ENCODE measurements around the gene MVK.

MVK gene

DNA sequence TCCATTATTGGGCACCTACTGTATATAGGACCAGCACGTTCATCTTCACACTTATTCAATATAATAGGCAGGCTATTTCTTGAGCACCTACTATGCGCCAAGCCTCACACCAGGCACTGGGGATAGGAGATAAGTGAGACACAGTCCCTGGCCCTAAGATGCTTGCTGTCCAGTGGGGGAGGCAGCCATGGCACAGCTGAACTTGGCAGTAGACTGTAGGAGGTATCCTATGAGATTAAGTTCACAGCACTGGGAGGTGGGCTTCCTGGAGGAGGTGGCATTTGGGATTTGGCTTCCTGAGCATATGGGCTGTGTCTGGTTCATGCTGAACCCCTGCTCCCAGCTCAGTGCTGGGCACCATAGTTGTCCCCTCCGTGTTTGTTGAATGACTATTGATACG is 65.1 kb downstream of the MVK start:
- POLR2A ChIA-PET, result no interaction called here
- CTCF ChIA-PET, result no interaction called here
- DNase-seq (ENCODE audit: extremely low spot score), result no peak
- no peak for TF ChIP-seq FOXA1 (IDR thresholded peaks at IDR 0.05)
- no peak for TF ChIP-seq ARNT (IDR thresholded peaks at IDR 0.05)
- no peak for TF ChIP-seq CTBP1 (IDR thresholded peaks at IDR 0.05; ENCODE audit: borderline replicate concordance)
- TF ChIP-seq, protein P1, sequence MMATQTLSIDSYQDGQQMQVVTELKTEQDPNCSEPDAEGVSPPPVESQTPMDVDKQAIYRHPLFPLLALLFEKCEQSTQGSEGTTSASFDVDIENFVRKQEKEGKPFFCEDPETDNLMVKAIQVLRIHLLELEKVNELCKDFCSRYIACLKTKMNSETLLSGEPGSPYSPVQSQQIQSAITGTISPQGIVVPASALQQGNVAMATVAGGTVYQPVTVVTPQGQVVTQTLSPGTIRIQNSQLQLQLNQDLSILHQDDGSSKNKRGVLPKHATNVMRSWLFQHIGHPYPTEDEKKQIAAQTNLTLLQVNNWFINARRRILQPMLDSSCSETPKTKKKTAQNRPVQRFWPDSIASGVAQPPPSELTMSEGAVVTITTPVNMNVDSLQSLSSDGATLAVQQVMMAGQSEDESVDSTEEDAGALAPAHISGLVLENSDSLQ (IDR thresholded peaks at IDR 0.05), result no peak
- no peak for TF ChIP-seq ZNF384 (IDR thresholded peaks at IDR 0.05)
- no peak for TF ChIP-seq FOXK2 (IDR thresholded peaks at IDR 0.05)
- TF ChIP-seq LEF1 (IDR thresholded peaks at IDR 0.05; ENCODE audit: borderline replicate concordance), result no peak
- no peak for TF ChIP-seq FOXM1 (IDR thresholded peaks at IDR 0.05; ENCODE audit: borderline replicate concordance)
- no peak for TF ChIP-seq BHLHE40 (IDR thresholded peaks at IDR 0.05; ENCODE audit: borderline replicate concordance)
- TF ChIP-seq HDGF (IDR thresholded peaks at IDR 0.05; ENCODE audit: borderline replicate concordance), result no peak
- no peak for TF ChIP-seq TARDBP (IDR thresholded peaks at IDR 0.05)
- TF ChIP-seq SUZ12 (IDR thresholded peaks at IDR 0.05), result no peak
- TF ChIP-seq L3MBTL2 (conservative IDR thresholded peaks at IDR 0.05), result no peak
- TF ChIP-seq NFRKB (IDR thresholded peaks at IDR 0.05), result no peak
- no peak for TF ChIP-seq SP1 (IDR thresholded peaks at IDR 0.05)

DNA sequence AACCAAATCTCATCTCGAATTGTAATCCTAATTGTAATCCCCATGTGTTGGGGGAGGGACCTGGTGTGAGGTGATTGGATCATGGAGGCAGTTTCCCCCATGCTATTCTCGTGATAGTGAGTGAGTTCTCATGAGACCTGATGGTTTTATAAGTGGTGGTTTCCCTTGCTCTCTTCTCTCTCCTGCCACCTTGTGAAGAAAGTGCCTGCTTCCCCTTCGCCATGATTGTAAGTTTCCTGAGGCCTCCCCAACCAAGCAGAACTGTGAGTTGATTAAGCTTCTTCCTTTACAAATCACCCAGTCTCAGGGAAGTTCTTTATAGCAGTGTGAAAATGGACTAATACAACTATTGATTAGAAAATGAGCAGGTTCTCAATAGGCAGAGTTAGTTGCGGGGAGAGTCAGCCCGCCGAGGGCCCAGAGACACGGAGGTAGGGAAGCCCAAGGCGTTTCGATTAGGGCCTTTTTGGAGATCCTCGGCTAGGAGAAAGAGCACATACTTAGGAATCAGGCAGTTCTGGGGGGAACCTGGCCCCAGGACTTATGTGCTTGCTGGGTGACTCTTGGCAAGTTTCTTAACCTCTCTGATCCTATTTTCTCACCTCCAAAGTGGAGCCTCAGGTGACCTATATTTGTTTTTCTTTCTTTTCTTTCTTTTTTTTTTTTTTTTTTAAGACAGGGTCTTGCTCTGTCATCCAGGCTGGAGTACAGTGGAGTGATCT is 65.7 kb downstream of the MVK start:
- ChIA-PET POLR2A (no interaction called here), CTCF (interaction anchor here (0.6 kb wide), 1 partner anchor 21 kb away, joined by 4 read pairs; no protein-coding TSS in a partner anchor)
- no peak for DNase-seq (ENCODE audit: extremely low spot score)
- TF ChIP-seq SP1 (IDR thresholded peaks at IDR 0.05) (no peak), CTBP1 (IDR thresholded peaks at IDR 0.05; ENCODE audit: borderline replicate concordance) (no peak), NFRKB (IDR thresholded peaks at IDR 0.05) (no peak)

DNA sequence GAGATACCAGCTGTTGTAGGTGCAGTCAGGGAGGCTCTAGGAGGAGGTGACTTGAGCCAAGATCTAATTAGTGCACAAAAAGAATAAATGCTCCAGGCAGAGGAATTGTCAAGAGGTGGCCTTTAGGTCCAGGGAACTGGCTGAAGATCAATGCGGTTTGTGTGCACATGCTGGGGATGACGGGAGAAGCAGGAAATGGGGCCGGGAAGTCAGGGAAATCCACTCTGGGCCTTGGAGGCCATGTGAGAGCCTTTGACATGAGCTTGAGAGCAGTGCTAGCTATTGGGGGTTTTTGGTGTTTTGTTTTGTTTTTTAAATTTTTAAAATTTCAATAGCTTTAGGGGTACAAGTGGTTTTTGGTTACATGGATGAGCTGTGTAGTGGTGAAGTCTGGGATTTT is 67.4 kb downstream of the MVK start:
- no peak for DNase-seq (ENCODE audit: extremely low spot score)
- CTCF ChIA-PET, result no interaction called here
- TF ChIP-seq NFRKB (IDR thresholded peaks at IDR 0.05) (no peak), FOXA1 (IDR thresholded peaks at IDR 0.05) (no peak), HDGF (IDR thresholded peaks at IDR 0.05; ENCODE audit: borderline replicate concordance) (no peak), CTBP1 (IDR thresholded peaks at IDR 0.05; ENCODE audit: borderline replicate concordance) (no peak), ELF4 (IDR thresholded peaks at IDR 0.05) (no peak), L3MBTL2 (conservative IDR thresholded peaks at IDR 0.05) (no peak), ZNF384 (IDR thresholded peaks at IDR 0.05) (no peak), ARNT (IDR thresholded peaks at IDR 0.05) (no peak), SUZ12 (IDR thresholded peaks at IDR 0.05) (no peak), BHLHE40 (IDR thresholded peaks at IDR 0.05; ENCODE audit: borderline replicate concordance) (no peak)
- POLR2A ChIA-PET, result no interaction called here

DNA sequence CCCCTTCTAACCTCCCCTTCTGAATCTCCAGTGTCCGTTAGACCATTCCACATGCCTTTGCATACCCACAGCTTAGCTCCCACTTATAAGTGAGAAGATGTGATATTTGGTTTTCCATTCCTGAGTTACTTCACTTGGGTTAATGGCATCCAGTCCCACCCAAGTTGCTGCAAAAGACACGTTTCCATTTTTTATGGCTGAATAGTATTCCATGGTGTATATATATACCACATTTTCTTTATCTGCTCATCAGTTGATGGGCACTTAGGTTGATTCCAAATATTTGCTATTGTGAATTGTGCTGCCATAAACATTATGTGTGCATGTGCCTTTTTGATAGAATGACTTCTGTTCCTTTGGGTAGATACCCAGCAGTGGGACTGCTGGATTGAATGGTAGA is 67.8 kb downstream of the MVK start:
- CTCF ChIA-PET, result interaction anchor here (0.6 kb wide), 1 partner anchor 192 kb away, joined by 4 read pairs; no protein-coding TSS in a partner anchor
- DNase-seq (ENCODE audit: extremely low spot score), result no peak
- no peak for TF ChIP-seq L3MBTL2 (conservative IDR thresholded peaks at IDR 0.05)
- no peak for TF ChIP-seq ZNF384 (IDR thresholded peaks at IDR 0.05)
- no peak for TF ChIP-seq BHLHE40 (IDR thresholded peaks at IDR 0.05; ENCODE audit: borderline replicate concordance)
- no peak for TF ChIP-seq SUZ12 (IDR thresholded peaks at IDR 0.05)
- no peak for TF ChIP-seq NFRKB (IDR thresholded peaks at IDR 0.05)
- TF ChIP-seq FOXK2 (IDR thresholded peaks at IDR 0.05), result no peak
- POLR2A ChIA-PET, result no interaction called here

DNA sequence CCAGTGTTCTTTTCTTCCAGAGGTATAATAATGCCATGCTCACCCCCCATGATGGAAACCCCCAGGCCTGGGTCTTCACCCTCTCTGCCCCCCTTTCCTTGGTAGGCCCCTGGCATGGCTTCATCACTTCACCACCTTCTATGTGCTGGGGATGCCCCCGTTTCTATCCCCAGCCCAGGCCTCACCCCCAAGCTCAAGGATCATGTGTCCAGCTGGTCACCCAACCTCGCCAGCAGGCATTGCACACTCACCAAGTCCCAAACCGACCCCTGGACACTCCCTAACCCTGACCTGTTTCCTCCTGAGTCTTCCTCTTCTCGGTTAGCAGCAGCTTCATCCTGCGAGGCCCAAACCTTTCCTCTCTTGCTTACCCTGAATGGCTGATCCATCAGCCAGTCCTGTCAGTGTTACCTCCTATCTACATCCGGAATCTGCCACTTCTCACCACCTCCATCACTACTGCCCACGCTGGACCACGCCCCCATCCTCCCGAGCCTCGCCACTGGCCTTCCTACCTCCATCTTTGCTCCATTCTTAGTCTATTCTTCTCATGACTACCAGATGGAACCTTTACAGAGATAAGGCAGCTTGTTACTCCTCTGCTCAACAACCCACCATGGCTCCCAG is 69.0 kb downstream of the MVK start:
- TF ChIP-seq SUZ12 (IDR thresholded peaks at IDR 0.05) (no peak), HDGF (IDR thresholded peaks at IDR 0.05; ENCODE audit: borderline replicate concordance) (no peak), TARDBP (IDR thresholded peaks at IDR 0.05) (no peak)
- ChIA-PET CTCF (no interaction called here), POLR2A (no interaction called here)
- DNase-seq (ENCODE audit: extremely low spot score), result no peak

DNA sequence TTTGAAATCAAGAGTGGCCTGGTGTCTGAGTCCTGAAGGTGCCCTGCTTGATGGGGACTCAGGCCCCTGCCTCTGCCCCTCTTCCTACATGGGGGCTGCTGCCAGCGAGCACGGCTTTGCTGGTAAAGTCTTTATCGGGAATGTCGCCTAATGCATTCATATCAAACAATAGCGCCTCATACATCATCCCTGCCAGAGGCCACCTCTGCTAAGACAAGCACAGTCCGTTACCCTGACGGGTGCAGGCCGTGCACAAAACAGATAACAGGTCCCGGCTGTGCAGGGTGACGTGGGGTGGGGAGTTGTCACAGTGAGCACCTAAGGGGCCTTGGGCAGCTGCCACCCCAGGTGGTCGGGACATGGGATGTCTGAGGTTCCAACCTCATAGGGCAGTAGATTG is 71.6 kb downstream of the MVK start:
- CTCF ChIA-PET, result no interaction called here
- TF ChIP-seq LEF1 (IDR thresholded peaks at IDR 0.05; ENCODE audit: borderline replicate concordance) (no peak), NFRKB (IDR thresholded peaks at IDR 0.05) (no peak), FOXK2 (IDR thresholded peaks at IDR 0.05) (no peak), CTBP1 (IDR thresholded peaks at IDR 0.05; ENCODE audit: borderline replicate concordance) (no peak), BHLHE40 (IDR thresholded peaks at IDR 0.05; ENCODE audit: borderline replicate concordance) (no peak), TARDBP (IDR thresholded peaks at IDR 0.05) (no peak), FOXA1 (IDR thresholded peaks at IDR 0.05) (no peak), L3MBTL2 (conservative IDR thresholded peaks at IDR 0.05) (no peak), HDGF (IDR thresholded peaks at IDR 0.05; ENCODE audit: borderline replicate concordance) (no peak), SUZ12 (IDR thresholded peaks at IDR 0.05) (no peak), ARNT (IDR thresholded peaks at IDR 0.05) (no peak), FOXM1 (IDR thresholded peaks at IDR 0.05; ENCODE audit: borderline replicate concordance) (no peak), ZNF384 (IDR thresholded peaks at IDR 0.05) (no peak), ELF4 (IDR thresholded peaks at IDR 0.05) (no peak), SP1 (IDR thresholded peaks at IDR 0.05) (no peak)
- TF ChIP-seq, protein P1 (IDR thresholded peaks at IDR 0.05), result no peak
- POLR2A ChIA-PET, result no interaction called here
- DNase-seq (ENCODE audit: extremely low spot score), result no peak

DNA sequence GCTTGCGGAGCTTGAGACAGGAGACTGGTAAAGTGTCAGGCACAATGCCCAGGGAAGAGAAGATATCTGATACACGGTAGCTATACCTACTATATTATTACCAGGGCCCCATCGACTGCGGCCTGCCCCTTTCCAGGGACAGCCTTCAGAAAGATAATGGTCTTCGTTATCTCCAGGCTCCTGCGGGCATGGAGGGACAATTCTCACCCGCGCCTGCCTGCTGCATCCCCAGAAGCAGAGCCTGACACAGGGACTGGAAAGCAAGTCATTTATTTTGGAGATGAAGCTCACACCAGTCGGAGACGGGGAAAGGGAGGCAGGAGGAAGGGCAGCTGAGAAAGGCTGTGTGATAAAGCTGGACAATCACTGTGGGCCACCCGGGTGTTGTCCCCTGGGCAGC is 72.1 kb downstream of the MVK start:
- ChIA-PET CTCF (no interaction called here), POLR2A (no interaction called here)
- TF ChIP-seq SUZ12 (IDR thresholded peaks at IDR 0.05) (no peak), TARDBP (IDR thresholded peaks at IDR 0.05) (no peak), SP1 (IDR thresholded peaks at IDR 0.05) (no peak), FOXA1 (IDR thresholded peaks at IDR 0.05) (no peak), CTBP1 (IDR thresholded peaks at IDR 0.05; ENCODE audit: borderline replicate concordance) (no peak), HDGF (IDR thresholded peaks at IDR 0.05; ENCODE audit: borderline replicate concordance) (no peak), ELF4 (IDR thresholded peaks at IDR 0.05) (no peak), BHLHE40 (IDR thresholded peaks at IDR 0.05; ENCODE audit: borderline replicate concordance) (no peak), ARNT (IDR thresholded peaks at IDR 0.05) (no peak), FOXK2 (IDR thresholded peaks at IDR 0.05) (no peak), LEF1 (IDR thresholded peaks at IDR 0.05; ENCODE audit: borderline replicate concordance) (no peak), L3MBTL2 (conservative IDR thresholded peaks at IDR 0.05) (no peak), ZNF384 (IDR thresholded peaks at IDR 0.05) (no peak), NFRKB (IDR thresholded peaks at IDR 0.05) (no peak), FOXM1 (IDR thresholded peaks at IDR 0.05; ENCODE audit: borderline replicate concordance) (no peak)
- TF ChIP-seq, protein P1 (IDR thresholded peaks at IDR 0.05), result no peak
- no peak for DNase-seq (ENCODE audit: extremely low spot score)

Data from HEK293T (cell line).